ENCODE measurements around the gene CDX1.

- no peak for TF ChIP-seq EZH2 (IDR thresholded peaks at IDR 0.05)
- TF ChIP-seq POLR2AphosphoS5 (IDR thresholded peaks at IDR 0.05; ENCODE audit: borderline replicate concordance, low read depth, low read length), result no peak
Observed at GRCh38 chr5:150189326-150189725, 22.7 kb downstream of the CDX1 start.

Measured in SK-N-MC (cell line).